ENCODE measurements around the gene FBXL7.

- TF ChIP-seq POLR2AphosphoS5 (IDR thresholded peaks at IDR 0.05; ENCODE audit: low read depth, low read length) (no peak), SIN3A (IDR thresholded peaks at IDR 0.05; ENCODE audit: borderline replicate concordance, insufficient read depth, low read depth, low read length) (no peak)
- TF ChIP-seq, protein P1, sequence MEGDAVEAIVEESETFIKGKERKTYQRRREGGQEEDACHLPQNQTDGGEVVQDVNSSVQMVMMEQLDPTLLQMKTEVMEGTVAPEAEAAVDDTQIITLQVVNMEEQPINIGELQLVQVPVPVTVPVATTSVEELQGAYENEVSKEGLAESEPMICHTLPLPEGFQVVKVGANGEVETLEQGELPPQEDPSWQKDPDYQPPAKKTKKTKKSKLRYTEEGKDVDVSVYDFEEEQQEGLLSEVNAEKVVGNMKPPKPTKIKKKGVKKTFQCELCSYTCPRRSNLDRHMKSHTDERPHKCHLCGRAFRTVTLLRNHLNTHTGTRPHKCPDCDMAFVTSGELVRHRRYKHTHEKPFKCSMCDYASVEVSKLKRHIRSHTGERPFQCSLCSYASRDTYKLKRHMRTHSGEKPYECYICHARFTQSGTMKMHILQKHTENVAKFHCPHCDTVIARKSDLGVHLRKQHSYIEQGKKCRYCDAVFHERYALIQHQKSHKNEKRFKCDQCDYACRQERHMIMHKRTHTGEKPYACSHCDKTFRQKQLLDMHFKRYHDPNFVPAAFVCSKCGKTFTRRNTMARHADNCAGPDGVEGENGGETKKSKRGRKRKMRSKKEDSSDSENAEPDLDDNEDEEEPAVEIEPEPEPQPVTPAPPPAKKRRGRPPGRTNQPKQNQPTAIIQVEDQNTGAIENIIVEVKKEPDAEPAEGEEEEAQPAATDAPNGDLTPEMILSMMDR (IDR thresholded peaks at IDR 0.05): no peak
- TF ChIP-seq, protein P2, sequence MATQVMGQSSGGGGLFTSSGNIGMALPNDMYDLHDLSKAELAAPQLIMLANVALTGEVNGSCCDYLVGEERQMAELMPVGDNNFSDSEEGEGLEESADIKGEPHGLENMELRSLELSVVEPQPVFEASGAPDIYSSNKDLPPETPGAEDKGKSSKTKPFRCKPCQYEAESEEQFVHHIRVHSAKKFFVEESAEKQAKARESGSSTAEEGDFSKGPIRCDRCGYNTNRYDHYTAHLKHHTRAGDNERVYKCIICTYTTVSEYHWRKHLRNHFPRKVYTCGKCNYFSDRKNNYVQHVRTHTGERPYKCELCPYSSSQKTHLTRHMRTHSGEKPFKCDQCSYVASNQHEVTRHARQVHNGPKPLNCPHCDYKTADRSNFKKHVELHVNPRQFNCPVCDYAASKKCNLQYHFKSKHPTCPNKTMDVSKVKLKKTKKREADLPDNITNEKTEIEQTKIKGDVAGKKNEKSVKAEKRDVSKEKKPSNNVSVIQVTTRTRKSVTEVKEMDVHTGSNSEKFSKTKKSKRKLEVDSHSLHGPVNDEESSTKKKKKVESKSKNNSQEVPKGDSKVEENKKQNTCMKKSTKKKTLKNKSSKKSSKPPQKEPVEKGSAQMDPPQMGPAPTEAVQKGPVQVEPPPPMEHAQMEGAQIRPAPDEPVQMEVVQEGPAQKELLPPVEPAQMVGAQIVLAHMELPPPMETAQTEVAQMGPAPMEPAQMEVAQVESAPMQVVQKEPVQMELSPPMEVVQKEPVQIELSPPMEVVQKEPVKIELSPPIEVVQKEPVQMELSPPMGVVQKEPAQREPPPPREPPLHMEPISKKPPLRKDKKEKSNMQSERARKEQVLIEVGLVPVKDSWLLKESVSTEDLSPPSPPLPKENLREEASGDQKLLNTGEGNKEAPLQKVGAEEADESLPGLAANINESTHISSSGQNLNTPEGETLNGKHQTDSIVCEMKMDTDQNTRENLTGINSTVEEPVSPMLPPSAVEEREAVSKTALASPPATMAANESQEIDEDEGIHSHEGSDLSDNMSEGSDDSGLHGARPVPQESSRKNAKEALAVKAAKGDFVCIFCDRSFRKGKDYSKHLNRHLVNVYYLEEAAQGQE (IDR thresholded peaks at IDR 0.05; ENCODE audit: insufficient read depth in 1 of 2, low read depth in 2 of 2, low read length in 1 of 2): no peak
Measured at GRCh38 chr5:15718421-15719179, 218.6 kb downstream of the FBXL7 start.

Measured in Panc1 (cell line).